Thymus (tissue), 11 donors: ENCODE data around the gene MYO5B. TPM values are rescaled to one million over a fixed set of nuclear protein-coding genes. Genes with fewer than 3 reads are reported as not detected.

Experiments
- DNase-seq, 9 donors: peaks; one replicate each; pipeline ENCODE4 v3.0.0-alpha.2; 2013; ENCODE audit warnings: low spot score in 9 of 9, low read depth in 6 of 9, missing footprints in 1 of 9
- H3K27ac ChIP-seq, 2 donors: one replicate each; pipeline ENCODE4 v1.5.1; 2013; ENCODE audit warnings: control low read depth in 1 of 2, low read depth in 1 of 2, low read length in 1 of 2, mild to moderate bottlenecking in 1 of 2, moderate library complexity in 1 of 2
- H3K27me3 ChIP-seq, 2 donors: one replicate each; pipeline ENCODE4 v1.5.1; 2013; ENCODE audit warnings: low read length in 1 of 2; ENCODE audit not compliant: control insufficient read depth in 2 of 2, insufficient read depth in 1 of 2
- H3K36me3 ChIP-seq, 2 donors: one replicate each; pipeline ENCODE4 v1.5.1; 2013; ENCODE audit warnings: low read length in 1 of 2, mild to moderate bottlenecking in 1 of 2, moderate library complexity in 1 of 2; ENCODE audit not compliant: control insufficient read depth in 2 of 2, insufficient read depth in 2 of 2
- H3K4me1 ChIP-seq, 2 donors: one replicate each; pipeline ENCODE4 v1.5.1; 2013; ENCODE audit warnings: low read length in 2 of 2; ENCODE audit not compliant: control insufficient read depth in 2 of 2, insufficient read depth in 2 of 2
- H3K4me3 ChIP-seq, 2 donors: one replicate each; pipeline ENCODE4 v1.5.1; 2013; ENCODE audit warnings: low read length in 2 of 2, control low read depth in 1 of 2, mild to moderate bottlenecking in 1 of 2
- H3K9me3 ChIP-seq, 2 donors: one replicate each; pipeline ENCODE4 v1.5.1; 2013; ENCODE audit warnings: low read length in 1 of 2, mild to moderate bottlenecking in 1 of 2; ENCODE audit not compliant: control insufficient read depth in 2 of 2, insufficient read depth in 1 of 2
- WGBS: extraction: QIAGEN DNeasy Blood & Tissue Kit; methylation state at CpG from one replicate; pipeline ENCODE4 v1.1.7; 2013; 5-methylcytosine and 5-hydroxymethylcytosine counted together
- polyA plus RNA-seq: library from polyadenylated mRNA; stranded (reverse); fragments of 200-250 nt; gene quantifications from one replicate; pipeline ENCODE4 v1.2.3, GENCODE V29; 2013
- total RNA-seq: library from RNA; stranded (reverse); fragments of 120-200 nt; gene quantifications from one replicate; pipeline ENCODE4 v1.2.4, GENCODE V29; 2013
- donor health status: healthy.

MYO5B gene
- total and polyA plus RNA-seq, 2 donors, result 6.2 to 11.1 TPM

DNA sequence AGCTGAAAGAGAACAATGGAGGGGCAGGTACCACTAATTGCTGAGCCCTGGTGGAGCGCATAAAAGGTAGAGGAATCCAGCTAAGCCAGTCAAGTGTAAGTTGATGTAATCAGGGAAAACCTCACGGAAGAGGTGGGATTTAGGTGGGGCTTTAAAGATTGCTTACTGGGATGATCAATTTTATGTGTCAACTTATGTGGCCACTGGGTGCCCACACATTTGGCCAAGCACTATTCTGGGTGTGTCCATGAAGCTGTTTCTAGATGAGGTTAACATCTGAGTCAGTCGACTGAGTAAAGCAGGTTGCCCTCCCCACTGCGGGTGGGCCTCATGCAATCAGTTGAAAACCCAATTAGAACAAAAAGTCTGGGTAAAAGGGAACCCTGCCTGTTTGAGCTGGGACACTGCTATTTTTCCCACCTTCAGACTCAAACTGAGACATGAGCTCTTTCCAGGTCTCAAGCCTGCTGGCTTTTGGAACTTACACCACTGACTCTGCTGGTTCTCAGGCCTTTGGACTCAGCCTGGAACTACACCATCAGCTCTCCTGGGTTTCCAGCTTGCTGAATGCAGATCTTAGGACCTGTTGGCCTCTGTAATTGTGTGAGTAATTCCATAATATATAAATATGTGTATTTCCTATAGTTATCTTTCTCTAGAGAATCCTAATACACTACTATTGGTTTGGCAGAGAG, 67.3 kb downstream of the MYO5B start:
- Histone ChIP-seq H3K4me3 (no peak overlapping the region), H3K27me3 (peaks cover 0 to 2% of the 10 kb centered on the region in 2 donors), H3K4me1 (peaks cover 0 to 3% of the 10 kb centered on the region in 2 donors), H3K36me3 (no peaks in the 10 kb centered on the region), H3K9me3 (no peaks in the 10 kb centered on the region), H3K27ac (no peak overlapping the region)
- no peak for DNase-seq
- WGBS, result 98% methylated on average over 4 of the region's 4 CpGs

GRCh38 chr18:50126471-50126870, 68.5 kb downstream of the MYO5B start:
- H3K4me3 ChIP-seq, result no peak overlapping the region
- DNase-seq, result no peak
- no peaks in the 10 kb centered on the region for H3K36me3 ChIP-seq
- H3K4me1 ChIP-seq, result peaks cover 0 to 3% of the 10 kb centered on the region in 2 donors
- H3K27me3 ChIP-seq, result peaks cover 0 to 2% of the 10 kb centered on the region in 2 donors
- WGBS, result 75% methylated on average over 3 of the region's 3 CpGs
- no peak overlapping the region for H3K27ac ChIP-seq
- H3K9me3 ChIP-seq, result no peaks in the 10 kb centered on the region

DNA sequence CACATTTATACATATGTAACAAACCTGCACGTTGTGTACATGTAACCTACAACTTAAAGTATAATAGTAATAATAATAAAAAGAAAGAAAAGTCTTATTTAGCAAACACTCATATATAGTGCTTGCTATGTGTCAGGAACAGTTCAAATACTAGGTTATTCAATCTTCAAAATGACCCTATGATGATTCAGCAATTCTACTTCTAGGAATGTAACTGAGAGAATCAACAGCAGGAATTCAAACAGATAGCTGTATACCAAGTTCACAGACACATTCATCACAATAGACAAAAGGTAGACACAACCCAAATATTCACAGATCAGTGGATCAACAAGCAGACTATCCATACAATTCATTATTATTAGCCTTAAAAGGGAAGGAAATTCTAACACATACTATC, 69.5 kb downstream of the MYO5B start:
- no peaks in the 10 kb centered on the region for H3K36me3 ChIP-seq
- peaks cover 0 to 2% of the 10 kb centered on the region in 2 donors for H3K27me3 ChIP-seq
- no peak for DNase-seq
- WGBS, result 92% methylated on average over 1 of the region's 1 CpG
- H3K4me3 ChIP-seq, result no peak overlapping the region
- H3K9me3 ChIP-seq, result no peaks in the 10 kb centered on the region
- no peak overlapping the region for H3K27ac ChIP-seq
- peaks cover 0 to 3% of the 10 kb centered on the region in 2 donors for H3K4me1 ChIP-seq

- H3K4me1 ChIP-seq, result no peaks in the 10 kb centered on the region
- no peak overlapping the region for H3K4me3 ChIP-seq
- no peaks in the 10 kb centered on the region for H3K36me3 ChIP-seq
- 89% methylated on average over 5 of the region's 5 CpGs for WGBS
- H3K9me3 ChIP-seq, result no peaks in the 10 kb centered on the region
- no peak overlapping the region for H3K27ac ChIP-seq
- DNase-seq, result no peak
- no peaks in the 10 kb centered on the region for H3K27me3 ChIP-seq
Measured at GRCh38 chr18:50119296-50119695, 75.7 kb downstream of the MYO5B start.

DNA sequence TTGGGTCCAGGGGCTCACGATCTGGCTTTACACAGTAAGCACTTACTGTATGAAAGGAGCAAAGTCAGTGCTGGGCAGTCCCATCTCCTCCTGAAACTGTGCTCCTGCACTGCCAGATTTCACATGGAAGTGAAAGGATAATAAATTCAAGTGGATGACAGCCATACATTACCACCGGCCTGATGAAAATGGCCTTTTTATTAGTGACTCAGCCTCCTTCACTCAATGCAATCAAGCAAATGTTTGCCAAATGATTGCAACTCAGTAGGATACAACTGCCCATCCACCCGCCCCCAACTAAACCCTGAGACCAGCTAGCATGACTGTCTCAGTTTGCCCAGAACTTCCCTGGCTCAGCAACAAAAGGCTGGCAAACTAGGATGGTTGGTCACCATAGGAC, 77.1 kb downstream of the MYO5B start:
- H3K27me3 ChIP-seq, result no peaks in the 10 kb centered on the region
- no peak overlapping the region for H3K27ac ChIP-seq
- no peaks in the 10 kb centered on the region for H3K9me3 ChIP-seq
- H3K36me3 ChIP-seq, result no peaks in the 10 kb centered on the region
- DNase-seq, result no peak
- H3K4me3 ChIP-seq, result no peak overlapping the region
- no peaks in the 10 kb centered on the region for H3K4me1 ChIP-seq
- WGBS, result 63% methylated on average over 3 of the region's 3 CpGs

DNA sequence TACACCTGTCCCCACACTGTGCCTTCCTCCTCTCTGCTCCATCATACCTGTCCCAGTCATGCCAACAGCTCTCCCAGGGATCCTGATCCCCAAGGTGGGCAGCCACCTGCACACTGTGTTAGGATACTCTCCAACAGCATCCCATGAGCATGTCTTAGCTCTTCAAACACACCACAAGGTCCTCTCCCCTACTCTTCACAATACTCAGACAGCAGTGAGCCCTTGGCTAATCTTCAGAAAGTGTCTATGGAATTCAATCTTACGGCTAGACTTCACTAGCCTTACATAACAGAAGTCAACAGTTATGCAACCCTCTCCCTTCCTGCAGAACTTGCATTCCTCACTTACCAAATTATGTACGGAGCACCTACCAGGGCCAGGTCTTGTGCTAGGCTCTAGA, 79.9 kb downstream of the MYO5B start:
- H3K4me3 ChIP-seq, result no peak overlapping the region
- WGBS, result 78% methylated on average over 2 of the region's 2 CpGs
- H3K27ac ChIP-seq, result no peak overlapping the region
- DNase-seq, result no peak
- H3K36me3 ChIP-seq, result no peaks in the 10 kb centered on the region
- H3K4me1 ChIP-seq, result no peaks in the 10 kb centered on the region
- no peaks in the 10 kb centered on the region for H3K9me3 ChIP-seq
- no peaks in the 10 kb centered on the region for H3K27me3 ChIP-seq

DNA sequence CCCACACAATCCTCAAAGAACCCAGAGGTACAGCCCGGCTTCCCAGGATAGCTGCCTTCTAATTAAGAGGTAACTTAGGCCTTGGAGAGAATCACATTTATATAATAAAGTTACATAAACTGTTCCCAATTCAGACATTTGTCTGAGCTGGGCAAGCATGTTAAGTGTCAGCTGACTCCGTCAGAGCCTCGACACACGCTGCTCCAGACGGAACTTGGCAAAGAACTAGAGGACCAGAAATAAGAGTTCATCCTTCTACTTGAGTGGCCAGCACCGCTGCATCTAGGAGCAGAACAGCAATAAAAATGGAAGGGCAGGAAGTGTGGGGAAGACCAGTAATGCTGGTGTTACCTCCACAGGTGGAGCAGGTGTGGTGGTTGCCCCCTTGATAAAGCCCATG, 80.5 kb downstream of the MYO5B start:
- Histone ChIP-seq H3K27ac (no peak overlapping the region), H3K4me3 (no peak overlapping the region), H3K4me1 (no peaks in the 10 kb centered on the region), H3K36me3 (no peaks in the 10 kb centered on the region), H3K9me3 (no peaks in the 10 kb centered on the region), H3K27me3 (no peaks in the 10 kb centered on the region)
- no peak for DNase-seq
- WGBS, result 95% methylated on average over 6 of the region's 6 CpGs

GRCh38 chr18:50113726-50114125, 81.2 kb downstream of the MYO5B start:
- no peaks in the 10 kb centered on the region for H3K36me3 ChIP-seq
- no peaks in the 10 kb centered on the region for H3K9me3 ChIP-seq
- no peaks in the 10 kb centered on the region for H3K4me1 ChIP-seq
- no peaks in the 10 kb centered on the region for H3K27me3 ChIP-seq
- 79% methylated on average over 2 of the region's 2 CpGs for WGBS
- DNase-seq, result no peak
- H3K4me3 ChIP-seq, result no peak overlapping the region
- no peak overlapping the region for H3K27ac ChIP-seq

DNA sequence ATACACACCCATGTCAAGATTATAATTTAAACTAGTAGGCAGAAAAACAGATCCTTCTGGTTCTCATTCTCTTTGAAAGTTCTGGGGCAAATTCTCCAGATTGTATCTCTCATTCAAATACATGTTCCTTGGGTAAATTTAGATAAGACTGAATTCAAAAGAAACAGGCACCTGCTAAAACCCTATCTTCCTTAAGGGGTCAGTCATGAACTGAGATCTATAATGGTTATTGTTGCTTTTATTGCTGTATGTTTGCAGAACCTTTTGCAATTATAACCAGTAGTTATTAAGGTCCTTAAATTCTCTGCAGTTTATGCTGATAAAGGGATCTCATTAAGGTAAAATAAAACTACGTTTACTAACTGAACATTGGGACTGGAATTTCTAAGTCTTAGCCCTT, 83.5 kb downstream of the MYO5B start:
- no peaks in the 10 kb centered on the region for H3K27me3 ChIP-seq
- H3K4me3 ChIP-seq, result no peak overlapping the region
- WGBS, result 92% methylated on average over 1 of the region's 1 CpG
- no peak overlapping the region for H3K27ac ChIP-seq
- DNase-seq, result no peak
- H3K36me3 ChIP-seq, result no peaks in the 10 kb centered on the region
- no peaks in the 10 kb centered on the region for H3K9me3 ChIP-seq
- H3K4me1 ChIP-seq, result no peaks in the 10 kb centered on the region
